ENCODE data around the gene CNGA3.
"Not testable (repeated sequence)": the region's sequence is repeated elsewhere in the genome, so short reads cannot be mapped to it uniquely, and the experiment has no call there.

The CNGA3 gene

DNA sequence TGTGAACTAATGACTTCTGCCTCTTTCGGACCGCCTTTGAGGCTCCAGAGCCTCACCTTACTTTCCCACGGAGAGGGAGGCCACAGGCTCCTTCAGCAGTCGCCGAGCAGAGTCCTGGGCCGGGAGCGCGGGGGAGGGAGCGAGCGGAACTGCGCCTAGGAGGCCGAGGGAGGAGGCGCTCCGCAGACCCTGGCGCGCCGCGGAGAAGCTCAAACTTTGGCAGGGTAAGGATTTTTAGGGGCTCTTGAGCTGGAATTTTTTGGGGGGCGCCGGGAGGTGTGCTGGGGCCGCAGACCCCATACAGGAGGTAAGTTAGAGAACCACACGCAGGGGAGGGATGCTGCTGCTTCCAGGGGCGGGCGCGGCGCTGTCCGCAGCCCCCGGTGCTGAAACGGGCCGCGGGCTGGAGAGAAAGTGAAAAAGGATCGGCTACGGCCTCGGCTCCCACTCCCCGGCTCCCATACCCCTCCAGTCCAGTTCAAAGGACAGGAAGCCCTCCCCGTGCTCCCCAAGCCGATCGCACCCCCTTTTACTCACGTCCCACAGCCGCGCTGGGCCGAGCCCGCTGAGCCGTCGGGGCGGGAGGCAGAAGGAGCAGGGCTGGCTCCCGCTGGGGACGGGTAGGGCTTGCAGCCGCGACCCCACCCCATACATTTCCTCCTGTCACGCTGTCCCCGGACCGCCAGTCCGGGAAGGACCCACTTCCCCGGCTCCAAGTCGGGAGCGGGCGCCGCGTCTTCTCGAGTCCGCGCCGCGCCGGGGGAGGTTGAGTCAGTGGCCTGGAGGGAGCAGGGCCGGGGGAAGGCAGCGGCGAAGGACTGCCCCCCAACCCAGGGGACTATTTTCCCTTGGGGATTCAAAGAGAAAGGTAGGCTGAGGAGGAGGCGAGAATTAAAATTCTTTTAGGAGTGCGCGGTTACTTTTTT lies at the start of gene CNGA3:
Gene CNGA3 (plus strand): TSS at position 146 of the 926 bp plus-strand sequence. CDS start 23,520 bp downstream, outside the sequence.
- peak; percentile 17 to 45 (median 21) for DNase-seq

DNA sequence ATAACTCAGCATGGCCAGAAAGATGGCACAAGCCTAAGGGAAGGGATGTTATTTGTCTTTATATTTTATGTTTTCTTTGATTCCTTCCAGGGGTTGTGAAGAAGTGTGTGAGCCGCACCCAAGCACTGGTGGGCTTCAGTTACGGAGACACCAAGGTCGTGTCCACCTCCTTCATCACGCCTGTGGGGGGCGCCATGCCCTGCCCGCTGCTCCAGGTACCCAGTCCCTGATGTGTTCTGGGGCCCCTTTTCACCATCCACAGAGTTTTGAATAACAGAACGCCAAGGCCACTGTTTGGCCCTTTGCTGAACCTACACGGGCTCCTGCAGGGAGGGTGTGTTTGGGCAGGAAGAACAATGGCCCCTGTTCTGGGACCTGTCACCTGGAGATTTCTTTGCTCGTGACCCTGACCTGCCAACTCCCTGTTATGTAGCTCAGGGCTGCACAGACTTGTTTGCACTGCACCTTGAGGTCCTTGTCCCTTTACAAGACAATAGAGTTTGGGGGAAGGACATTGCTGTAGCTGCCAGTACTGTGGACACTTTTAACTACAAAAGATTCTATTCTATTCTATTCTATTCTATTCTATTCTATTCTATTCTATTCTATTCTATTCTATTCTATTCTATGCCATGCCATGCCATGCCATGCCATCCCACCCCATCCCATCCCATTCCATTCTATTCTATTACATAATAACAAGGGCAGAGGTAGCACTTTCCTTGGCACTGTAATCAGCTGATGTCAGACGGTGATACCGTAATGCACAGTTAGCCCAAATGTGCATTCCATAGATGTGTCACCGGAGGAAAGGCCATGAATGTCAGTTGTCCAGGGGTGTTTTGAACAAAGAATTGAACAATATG lies 48.2 kb upstream of the CNGA3 start:
- no peak for DNase-seq

DNA sequence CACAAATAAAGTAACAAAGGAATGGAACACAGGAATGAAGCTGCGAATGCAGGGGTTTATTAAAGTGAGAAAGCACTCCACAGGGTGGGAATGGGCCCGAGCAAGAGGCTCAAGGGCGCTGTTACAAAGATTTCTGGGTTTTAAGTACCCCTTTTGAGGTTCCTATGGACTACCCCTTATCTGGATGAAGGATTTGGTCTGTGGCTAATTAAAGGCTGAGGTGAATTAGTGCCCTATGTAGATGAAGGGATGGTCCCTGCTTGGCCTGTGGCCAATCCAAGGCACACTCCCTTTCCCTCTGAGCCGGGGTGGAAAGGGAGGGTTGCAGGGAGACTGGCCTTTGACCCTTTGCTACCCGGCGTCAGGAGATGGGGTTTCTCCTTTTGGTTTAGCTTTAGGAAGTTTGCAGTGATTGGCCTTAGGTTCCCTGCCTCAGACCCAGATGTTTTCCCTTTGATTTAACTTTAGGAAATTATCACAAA lies 47.5 kb upstream of the CNGA3 start:
- no peak for DNase-seq

DNA sequence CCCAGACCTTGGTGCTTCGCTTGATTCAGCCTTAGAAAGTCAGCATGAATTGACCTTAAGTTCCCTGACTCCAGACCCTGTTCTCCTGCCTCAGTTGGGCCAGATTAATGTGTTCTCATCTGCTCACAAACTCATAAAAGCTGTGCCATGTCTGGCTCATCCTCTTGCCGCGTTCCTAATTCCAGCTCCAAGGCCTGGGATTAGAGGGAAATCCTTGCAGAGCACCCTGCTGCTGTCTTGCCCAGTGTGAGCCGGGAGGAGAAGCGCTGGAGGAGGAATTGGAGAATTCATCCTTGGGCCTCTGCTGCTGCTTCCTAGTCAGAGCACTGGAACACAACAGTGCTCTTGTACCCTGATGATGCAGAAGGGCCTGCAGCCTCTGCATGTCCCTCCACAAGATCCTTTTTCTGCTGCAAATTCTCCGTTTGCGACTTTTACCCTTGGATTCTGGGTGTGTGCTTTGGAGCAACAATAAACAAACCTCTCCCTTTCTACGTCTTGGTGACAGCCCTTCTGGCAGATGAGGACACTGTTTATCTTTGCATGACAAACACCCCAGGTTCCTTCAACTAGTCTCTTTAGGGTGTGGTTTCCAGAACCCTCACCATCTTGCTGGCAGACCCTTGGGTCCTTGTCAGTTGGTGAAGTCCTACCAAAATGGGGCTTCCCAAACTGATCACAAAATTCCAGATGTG lies 46.9 kb upstream of the CNGA3 start:
- no peak for DNase-seq

DNA sequence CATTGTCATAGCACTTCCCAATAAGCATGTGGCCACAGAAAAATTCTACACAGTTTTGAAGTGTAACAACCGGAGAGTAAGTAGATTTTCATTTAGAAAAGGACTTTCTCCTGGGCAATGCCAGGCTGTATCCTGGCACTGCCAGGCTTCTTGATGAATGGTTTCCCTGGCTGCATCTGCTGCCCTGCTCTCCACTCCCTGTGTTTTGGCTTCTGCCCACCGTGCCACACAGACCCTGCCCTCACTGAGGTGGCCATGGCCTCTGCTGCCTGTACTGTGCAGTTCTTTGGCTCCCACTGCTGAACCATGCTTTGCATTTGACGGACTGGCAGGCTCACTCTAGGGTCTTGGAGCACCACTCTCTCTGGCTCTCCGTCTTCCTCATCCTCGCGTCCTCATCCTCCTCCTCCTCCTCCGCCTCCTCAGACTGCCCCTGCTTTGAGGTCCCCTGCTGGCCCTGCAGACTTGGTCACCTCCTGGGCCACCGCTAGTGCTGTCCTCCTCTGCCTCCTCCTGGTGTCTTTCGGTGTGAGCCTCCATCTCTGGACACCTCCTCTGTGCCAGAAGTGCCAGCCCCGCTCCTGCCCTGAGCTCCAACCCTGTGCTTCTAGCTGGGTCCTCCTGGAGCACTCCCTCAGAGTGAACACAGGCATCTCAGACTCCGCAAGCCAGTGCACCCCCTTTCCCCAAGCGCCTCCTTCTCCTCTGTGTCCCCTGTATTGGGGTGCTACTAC lies 45.9 kb upstream of the CNGA3 start:
- no peak for DNase-seq

DNA sequence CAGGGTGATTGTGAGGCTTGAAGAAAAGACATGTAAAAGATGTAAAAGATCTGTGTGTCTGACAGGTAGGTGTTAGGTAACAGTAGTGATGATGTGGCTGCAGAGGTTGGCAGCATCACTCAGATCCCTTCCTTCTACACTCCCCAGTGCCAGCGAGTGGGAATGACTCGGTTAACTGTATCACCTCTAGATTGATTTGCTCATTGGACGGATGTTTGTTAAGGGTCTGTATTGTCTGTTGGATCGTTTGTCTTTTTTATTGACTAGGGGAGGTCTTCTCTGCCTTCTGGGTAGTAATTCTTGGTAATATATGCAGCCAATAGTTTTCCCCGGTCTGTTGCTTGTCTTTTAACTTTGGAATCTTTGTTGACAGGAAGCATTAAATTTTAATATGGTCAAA lies 44.8 kb upstream of the CNGA3 start:
- no peak for DNase-seq

DNA sequence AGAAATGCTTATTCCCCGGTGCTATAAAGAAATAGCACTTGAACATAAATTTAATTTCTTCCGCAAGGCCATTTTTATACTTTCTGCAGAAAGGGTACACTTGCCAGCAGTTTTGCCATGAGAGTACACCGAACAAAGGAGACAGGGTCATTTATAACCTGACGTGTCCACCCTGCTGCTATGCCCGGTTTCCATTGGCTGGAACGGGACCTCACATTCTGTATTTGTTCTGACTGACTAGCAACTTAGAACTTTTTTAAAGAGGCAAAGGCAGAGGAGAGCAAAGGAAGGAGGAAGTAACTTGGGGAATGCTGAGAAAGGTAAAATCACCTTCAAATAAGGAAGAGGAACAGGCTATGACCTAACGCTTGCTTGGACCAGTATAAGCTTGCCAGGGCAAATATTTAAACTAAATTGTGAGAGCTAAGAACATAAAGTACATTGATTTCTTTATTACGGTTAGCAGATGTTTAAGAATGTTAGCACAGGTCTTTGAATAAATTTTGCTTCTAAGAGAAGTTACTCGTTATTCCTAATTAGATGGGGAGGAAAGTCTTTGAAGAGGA lies 39.0 kb upstream of the CNGA3 start:
- not testable (repeated sequence) for DNase-seq

DNA sequence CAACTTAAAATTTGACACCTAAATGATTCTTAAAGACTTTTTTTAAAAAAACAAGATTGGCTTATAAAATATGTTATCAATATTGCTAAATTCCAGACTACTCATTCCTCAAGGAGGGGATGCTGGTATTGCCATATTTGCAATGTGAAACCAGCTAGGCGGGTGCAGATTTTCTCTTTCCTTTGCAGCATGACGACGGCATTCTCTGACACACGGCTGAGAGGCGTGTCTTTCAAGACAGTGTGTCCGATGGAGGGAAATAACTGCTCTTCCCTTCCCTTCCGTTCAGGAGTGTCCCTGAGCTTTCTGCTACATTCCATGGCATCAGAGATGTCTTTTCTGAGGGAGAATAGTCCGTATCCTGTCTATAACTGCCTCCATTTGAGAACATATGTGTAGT lies 38.2 kb upstream of the CNGA3 start:
- no peak for DNase-seq

DNA sequence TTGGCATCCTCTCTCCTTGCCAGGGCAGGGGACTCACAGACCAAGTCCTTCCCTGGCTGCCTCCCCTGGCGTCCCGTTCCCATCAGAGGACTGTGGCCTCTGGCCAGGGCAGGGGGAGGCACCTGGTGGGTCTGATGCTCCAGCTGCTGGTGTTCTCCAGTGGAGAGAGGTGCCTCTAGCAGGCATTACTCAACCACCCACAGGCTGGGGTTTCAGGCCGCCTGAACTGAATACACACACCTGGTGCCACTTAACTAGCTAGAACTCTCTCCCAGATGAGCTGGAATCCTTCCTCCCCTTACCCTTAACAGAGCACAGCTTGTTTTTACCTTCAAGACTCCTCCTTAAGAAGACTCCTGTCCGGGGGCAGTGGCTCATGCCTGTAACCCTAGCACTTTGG lies 37.7 kb upstream of the CNGA3 start:
- no peak for DNase-seq

DNA sequence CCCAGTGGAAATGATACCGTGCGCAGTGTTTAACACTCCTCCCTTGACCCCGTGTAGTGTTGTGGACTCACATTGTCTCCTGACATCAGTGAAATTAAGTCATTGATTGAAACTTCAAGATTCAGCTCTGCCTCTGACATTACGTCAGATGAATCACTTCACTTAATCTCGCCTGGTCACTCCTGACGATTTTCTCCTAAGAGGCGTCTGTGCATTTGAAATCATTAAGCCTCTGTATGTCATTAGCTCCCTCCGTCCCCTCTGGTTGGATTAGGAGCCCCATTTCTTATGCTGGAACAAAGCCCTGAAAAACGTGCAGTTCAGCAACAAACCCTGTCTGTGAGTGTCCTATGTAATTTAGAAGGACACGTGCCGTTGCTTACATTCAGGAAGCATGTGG lies 36.7 kb upstream of the CNGA3 start:
- DNase-seq = no peak

DNA sequence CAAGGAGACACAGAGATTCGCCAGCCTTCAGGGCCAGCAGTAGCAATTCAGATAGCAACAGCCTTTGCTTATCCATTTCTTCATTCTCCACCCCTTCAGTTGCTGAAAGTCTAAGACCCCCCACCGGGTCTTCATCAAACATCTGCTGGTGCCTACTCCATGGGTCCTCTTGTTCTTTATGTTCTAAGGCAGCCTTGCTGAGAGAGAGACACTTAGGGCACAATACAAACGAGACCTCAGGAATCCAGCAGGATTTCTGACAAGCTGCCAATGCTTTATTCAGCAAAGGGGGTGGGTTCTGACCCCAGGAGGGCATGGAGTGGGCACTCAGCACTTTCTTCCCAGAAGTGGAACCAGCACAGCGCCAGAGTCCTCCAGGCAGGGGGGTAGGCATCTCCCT lies 36.2 kb upstream of the CNGA3 start:
- DNase-seq = no peak

DNA sequence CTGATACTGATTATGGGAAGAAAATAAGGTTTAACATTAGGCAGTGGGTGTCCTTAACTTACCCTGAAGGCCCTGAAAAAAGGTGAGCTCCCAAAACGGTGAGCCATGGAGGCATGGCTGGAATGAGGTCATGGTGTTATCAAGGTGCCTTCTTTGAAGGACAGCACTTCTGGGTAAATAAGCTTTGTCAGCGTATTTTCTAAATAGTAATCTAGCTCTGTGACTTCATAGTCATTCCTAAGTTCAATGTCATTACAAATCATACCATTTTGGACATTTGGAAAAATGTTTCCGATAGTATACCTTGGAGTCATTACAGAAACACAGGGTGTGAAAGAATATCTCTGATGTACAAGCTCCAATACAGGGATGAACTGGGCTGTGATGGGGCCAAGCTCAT lies 35.2 kb upstream of the CNGA3 start:
- no peak for DNase-seq

DNA sequence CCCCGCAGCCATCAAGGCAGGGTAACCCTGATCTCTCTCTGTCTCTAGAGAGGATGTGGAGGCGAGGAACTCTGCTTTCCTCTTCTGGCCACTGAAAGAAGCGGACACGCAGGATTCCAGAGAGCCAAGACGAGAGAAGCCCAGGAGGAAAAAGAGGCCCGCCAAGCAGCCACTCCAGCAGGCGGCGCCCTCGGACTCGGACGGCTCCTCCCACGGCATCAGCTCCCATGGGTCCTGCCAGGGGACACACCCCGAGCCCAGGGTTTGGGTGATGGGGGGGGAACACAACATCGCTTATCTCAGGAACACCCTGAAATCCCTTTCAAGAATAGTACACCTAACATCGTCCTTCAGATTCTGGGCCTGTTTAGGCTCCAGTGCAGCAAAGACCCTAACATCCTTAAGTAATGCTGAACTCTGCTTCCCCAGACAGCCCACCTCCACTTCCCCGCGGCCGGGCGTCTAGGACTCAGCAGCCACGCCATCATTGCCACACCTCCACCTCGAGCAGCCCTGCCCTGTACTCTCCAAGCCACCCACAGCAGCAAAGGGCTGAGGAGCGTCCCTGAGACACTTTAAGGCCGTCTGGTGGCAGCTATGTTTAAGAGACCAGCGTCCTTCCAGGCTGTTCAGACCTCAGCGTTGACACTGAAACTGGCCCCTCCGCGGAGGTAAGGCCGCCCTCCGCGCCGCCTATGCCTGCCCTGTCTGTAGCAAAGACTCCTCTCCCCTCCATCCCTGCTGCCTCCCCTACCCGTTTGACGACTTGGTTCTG lies 34.3 kb upstream of the CNGA3 start:
- no peak for DNase-seq

DNA sequence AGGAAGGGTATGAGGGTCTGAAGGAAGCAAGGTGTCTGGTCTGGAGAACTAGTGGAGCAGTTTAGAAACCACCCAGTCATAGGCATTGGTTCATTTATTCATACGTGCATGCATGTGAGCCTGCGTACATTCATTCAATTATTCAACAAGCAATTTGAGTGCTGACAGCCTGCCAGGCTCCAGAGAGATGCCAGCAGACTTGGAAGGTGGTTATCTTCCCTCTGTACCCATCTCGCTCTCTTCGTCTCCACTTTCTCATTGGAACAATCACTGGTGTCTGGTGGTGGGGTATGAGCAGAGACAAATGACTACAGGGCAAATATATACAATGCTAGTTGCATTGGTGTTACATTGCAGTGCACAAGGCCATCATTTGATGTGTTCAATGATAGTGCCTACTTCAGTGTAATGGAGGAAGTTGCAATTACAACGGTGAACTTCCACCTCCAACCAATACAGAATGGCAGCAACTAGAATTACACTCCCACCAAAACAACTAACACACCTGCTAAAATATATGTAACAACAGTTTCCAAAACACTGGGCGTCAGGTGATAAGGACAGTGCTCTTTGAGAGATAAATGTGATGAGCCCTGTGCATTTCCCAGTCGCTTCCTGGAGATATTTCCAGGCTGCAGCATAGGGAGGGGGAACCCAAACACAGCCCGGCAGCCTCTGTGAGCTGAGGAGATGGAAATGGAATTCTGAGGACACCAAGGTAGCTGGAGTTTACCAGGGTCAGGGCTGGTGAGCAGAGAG lies 32.6 kb upstream of the CNGA3 start:
- no peak for DNase-seq

DNA sequence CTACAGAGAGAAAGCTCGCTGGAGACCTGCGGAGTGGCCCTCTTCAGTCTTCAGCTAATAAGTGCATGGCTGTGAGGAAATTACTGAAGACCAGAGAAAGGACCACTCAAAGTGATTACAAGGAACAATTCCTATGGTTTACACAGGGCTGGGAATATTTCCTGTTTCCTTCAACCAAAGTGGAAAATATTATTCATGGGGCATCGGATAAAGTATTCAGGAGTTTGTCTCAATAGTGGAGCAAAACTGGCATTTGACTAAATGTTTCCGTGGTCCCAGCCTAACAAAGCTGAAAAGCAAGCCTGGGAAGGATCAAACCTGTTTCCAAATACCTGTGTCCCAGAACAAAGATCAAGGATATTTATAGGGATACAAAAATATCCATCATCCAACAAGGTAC lies 32.0 kb upstream of the CNGA3 start:
- no peak for DNase-seq

DNA sequence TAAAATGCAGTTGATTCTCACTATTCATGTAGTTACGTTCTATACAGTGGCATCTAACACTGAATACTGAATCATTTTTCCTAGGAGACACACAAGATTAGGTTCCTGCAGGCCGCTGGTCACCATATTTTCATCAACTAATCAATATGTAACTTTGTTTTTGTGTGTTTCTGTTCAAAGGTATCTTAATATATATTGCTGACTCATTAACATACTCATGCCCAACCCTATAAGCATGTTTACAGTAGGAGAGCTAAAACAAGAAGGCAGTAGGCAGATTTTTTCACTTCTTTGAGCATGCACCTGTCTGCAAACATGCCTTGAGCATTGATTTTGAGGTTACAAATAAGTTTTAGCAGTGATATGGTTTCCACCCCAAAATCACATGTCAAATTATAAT lies 30.3 kb upstream of the CNGA3 start:
- DNase-seq = no peak

DNA sequence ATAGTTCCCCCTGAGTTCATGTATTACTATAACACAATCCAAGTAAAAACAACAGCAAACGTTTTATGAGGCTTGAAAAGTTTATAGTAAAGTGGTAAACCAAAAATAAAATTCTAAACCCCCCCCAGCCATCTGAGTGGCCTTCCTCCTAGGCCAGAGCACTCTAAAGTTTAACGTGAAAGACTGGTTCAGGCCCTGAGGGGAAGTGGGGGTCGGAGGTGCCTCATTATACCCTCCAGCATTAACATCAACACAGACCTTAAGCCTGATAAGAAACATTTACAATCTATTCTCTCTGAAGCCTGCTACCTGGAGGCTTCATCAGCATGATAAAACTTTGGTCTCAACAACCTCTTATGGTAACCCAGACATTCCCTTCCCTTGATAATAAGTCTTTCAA lies 29.0 kb upstream of the CNGA3 start:
- no peak for DNase-seq

DNA sequence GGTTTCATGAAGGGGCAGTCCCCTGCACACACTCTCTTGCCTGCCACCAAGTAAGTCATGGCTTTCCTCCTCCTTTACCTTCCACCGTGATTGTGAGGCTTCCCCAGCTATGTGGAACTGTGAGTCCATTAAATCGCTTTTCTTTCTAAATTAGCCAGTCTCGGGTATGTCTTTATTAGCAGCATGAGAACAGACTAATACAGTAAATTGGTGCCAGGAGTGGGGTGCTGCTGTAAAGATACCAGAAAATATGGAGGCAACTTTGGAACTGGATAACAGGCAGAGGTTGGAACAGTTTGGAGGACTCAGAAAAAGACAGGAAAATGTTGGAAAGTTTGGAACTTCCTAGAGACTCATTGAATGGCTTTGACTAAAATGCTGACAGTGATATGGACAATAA lies 26.1 kb upstream of the CNGA3 start:
- not testable (repeated sequence) for DNase-seq

DNA sequence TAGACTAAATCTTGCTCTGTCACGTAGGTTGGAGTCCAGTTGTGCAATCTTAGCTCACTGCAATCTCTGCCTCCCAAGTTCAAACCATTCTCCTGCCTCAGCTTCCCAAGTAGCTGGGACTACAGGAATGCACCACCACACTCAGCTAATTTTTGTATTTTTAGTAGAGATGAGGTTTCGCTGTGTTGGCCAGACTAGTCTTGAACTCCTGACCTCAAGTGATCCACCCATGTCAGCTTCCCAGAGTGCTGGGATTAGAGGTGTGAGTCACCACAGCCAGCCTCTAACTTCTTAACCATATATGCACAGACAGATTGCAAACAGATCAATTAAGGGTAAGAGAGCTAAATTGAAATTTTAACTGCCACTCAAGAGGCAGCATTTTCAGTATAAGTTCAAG lies 22.1 kb upstream of the CNGA3 start:
- DNase-seq = no peak

DNA sequence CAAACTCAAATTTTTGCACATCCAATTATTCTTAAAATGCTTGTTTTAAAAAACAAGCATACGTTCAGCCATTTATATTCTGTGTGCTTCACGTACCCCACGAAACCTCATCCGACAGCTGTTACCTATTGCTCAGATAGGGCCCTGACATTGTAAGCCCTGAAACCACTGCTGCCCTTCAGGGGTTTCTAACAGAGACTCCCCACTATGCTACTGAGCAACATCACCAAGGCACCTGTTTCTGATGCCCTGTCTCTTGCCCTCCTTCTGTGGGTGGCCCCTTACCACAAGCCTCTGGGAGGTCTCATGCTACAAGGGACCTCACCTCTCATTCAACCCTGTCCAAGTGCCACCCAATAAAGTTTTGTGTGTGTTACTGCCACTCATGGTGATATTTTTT lies 18.5 kb upstream of the CNGA3 start:
- DNase-seq = no peak

Measured in suppressor macrophage treated with lipopolysaccharide for 1 hour (primary cell).